Mucosa of rectum (tissue), 2 donors: ENCODE measurements around the gene ERFE.

Experiments used
- H3K27ac ChIP-seq, 2 donors: one replicate each; pipeline ENCODE4 v1.7.0; 2013; ENCODE audit warnings: inconsistent platforms in 2 of 2, low read depth in 2 of 2, low read length in 2 of 2
- H3K27me3 ChIP-seq, 2 donors: one replicate each; pipeline ENCODE4 v1.7.0; 2013; ENCODE audit warnings: low read length in 2 of 2; ENCODE audit not compliant: control insufficient read depth in 2 of 2, insufficient read depth in 2 of 2
- H3K36me3 ChIP-seq, 2 donors: one replicate each; pipeline ENCODE4 v1.7.0; 2013; ENCODE audit warnings: low read length in 2 of 2; ENCODE audit not compliant: control insufficient read depth in 2 of 2, insufficient read depth in 2 of 2
- H3K4me1 ChIP-seq, 2 donors: one replicate each; pipeline ENCODE4 v1.7.0; 2013; ENCODE audit warnings: low read length in 2 of 2, mild to moderate bottlenecking in 1 of 2; ENCODE audit not compliant: control insufficient read depth in 2 of 2, insufficient read depth in 2 of 2
- H3K4me3 ChIP-seq, 2 donors: one replicate each; pipeline ENCODE4 v1.7.0; 2013; ENCODE audit warnings: low read length in 2 of 2
- H3K9ac ChIP-seq, 2 donors: one replicate each; pipeline ENCODE4 v1.7.0; 2013; ENCODE audit warnings: low read length in 2 of 2, low read depth in 1 of 2, mild to moderate bottlenecking in 1 of 2
- H3K9me3 ChIP-seq, 2 donors: one replicate each; pipeline ENCODE4 v1.7.0; 2013; ENCODE audit warnings: low read length in 2 of 2; ENCODE audit not compliant: control insufficient read depth in 2 of 2
- donor health status: healthy.
- donor health status: Normal muscosa, but diverticular disease.

ERFE gene

GRCh38 chr2:238126775-238127164, 32.0 kb upstream of the ERFE start:
- H3K4me1 ChIP-seq, result no peaks in the 10 kb centered on the region
- no peak overlapping the region for H3K27ac ChIP-seq
- no peak overlapping the region for H3K4me3 ChIP-seq
- H3K9me3 ChIP-seq, result no peaks in the 10 kb centered on the region
- no peaks in the 10 kb centered on the region for H3K27me3 ChIP-seq
- no peaks in the 10 kb centered on the region for H3K36me3 ChIP-seq
- no peak overlapping the region for H3K9ac ChIP-seq

- H3K4me1 ChIP-seq, result no peaks in the 10 kb centered on the region
- H3K36me3 ChIP-seq, result no peaks in the 10 kb centered on the region
- no peak overlapping the region for H3K4me3 ChIP-seq
- no peak overlapping the region for H3K9ac ChIP-seq
- no peaks in the 10 kb centered on the region for H3K27me3 ChIP-seq
- no peaks in the 10 kb centered on the region for H3K9me3 ChIP-seq
- no peak overlapping the region for H3K27ac ChIP-seq
Measured at GRCh38 chr2:238127165-238128060, 31.4 kb upstream of the ERFE start.

- Histone ChIP-seq H3K27ac (no peak overlapping the region), H3K36me3 (no peaks in the 10 kb centered on the region), H3K27me3 (no peaks in the 10 kb centered on the region), H3K4me1 (no peaks in the 10 kb centered on the region), H3K9ac (no peak overlapping the region), H3K9me3 (no peaks in the 10 kb centered on the region), H3K4me3 (no peak overlapping the region)
Measured at GRCh38 chr2:238128061-238128440, 30.7 kb upstream of the ERFE start.

GRCh38 chr2:238128534-238129001, 30.2 kb upstream of the ERFE start:
- Histone ChIP-seq H3K36me3 (no peaks in the 10 kb centered on the region), H3K27ac (no peak overlapping the region), H3K4me1 (no peaks in the 10 kb centered on the region), H3K9me3 (no peaks in the 10 kb centered on the region), H3K4me3 (no peak overlapping the region), H3K27me3 (no peaks in the 10 kb centered on the region), H3K9ac (no peak overlapping the region)

- H3K4me1 ChIP-seq, result no peaks in the 10 kb centered on the region
- no peak overlapping the region for H3K27ac ChIP-seq
- H3K9me3 ChIP-seq, result no peaks in the 10 kb centered on the region
- H3K4me3 ChIP-seq, result no peak overlapping the region
- no peaks in the 10 kb centered on the region for H3K36me3 ChIP-seq
- no peaks in the 10 kb centered on the region for H3K27me3 ChIP-seq
- H3K9ac ChIP-seq, result no peak overlapping the region
Measured at GRCh38 chr2:238129166-238130010, 29.4 kb upstream of the ERFE start.

- Histone ChIP-seq H3K36me3 (no peaks in the 10 kb centered on the region), H3K27me3 (no peaks in the 10 kb centered on the region), H3K4me3 (no peak overlapping the region), H3K4me1 (no peaks in the 10 kb centered on the region), H3K9me3 (no peaks in the 10 kb centered on the region), H3K9ac (no peak overlapping the region), H3K27ac (no peak overlapping the region)
Measured at GRCh38 chr2:238130111-238130695, 28.6 kb upstream of the ERFE start.

- H3K27ac ChIP-seq, result no peak overlapping the region
- H3K9me3 ChIP-seq, result no peaks in the 10 kb centered on the region
- H3K36me3 ChIP-seq, result no peaks in the 10 kb centered on the region
- no peaks in the 10 kb centered on the region for H3K27me3 ChIP-seq
- H3K4me3 ChIP-seq, result no peak overlapping the region
- H3K4me1 ChIP-seq, result no peaks in the 10 kb centered on the region
- no peak overlapping the region for H3K9ac ChIP-seq
Measured at GRCh38 chr2:238130696-238131628, 27.8 kb upstream of the ERFE start.

- no peaks in the 10 kb centered on the region for H3K9me3 ChIP-seq
Measured at GRCh38 chr2:238131761-238132462, 26.9 kb upstream of the ERFE start.

More at GRCh38 chr2:238131761-238132462, 26.9 kb upstream of the ERFE start:
- Histone ChIP-seq H3K27me3 (no peaks in the 10 kb centered on the region), H3K4me3 (no peak overlapping the region), H3K9ac (no peak overlapping the region), H3K27ac (no peak overlapping the region), H3K36me3 (no peaks in the 10 kb centered on the region), H3K4me1 (no peaks in the 10 kb centered on the region)
